Effector CD8-positive, alpha-beta T cell (primary cell): ENCODE results near the gene MDP1.

ENCODE experiments used
- DNase-seq: peaks from one replicate; lab custom pipeline; 2025; lab: John Stamatoyannopoulos, UW

The MDP1 gene

GRCh38 chr14:24197056-24197450 is 18.8 kb downstream of the MDP1 start:
- no peak for DNase-seq

GRCh38 chr14:24196071-24197055 is 19.5 kb downstream of the MDP1 start:
- no peak for DNase-seq

GRCh38 chr14:24195186-24196070 is 20.4 kb downstream of the MDP1 start, which contains the start of gene TM9SF1:
Gene TM9SF1 (minus strand): TSS chr14:24195441. CDS start chr14:24195019, 422 bp downstream.
- peak; percentile 75 for DNase-seq

- no peak for DNase-seq
Measured at GRCh38 chr14:24194873-24195185, 21.0 kb downstream of the MDP1 start.

GRCh38 chr14:24194186-24194872 is 21.5 kb downstream of the MDP1 start:
- no peak for DNase-seq

- DNase-seq: no peak
Measured at GRCh38 chr14:24192933-24193332, 22.9 kb downstream of the MDP1 start.

GRCh38 chr14:24190416-24190815 is 25.4 kb downstream of the MDP1 start:
- no peak for DNase-seq

GRCh38 chr14:24189460-24189859 is 26.4 kb downstream of the MDP1 start:
- no peak for DNase-seq

GRCh38 chr14:24189059-24189375 is 26.8 kb downstream of the MDP1 start:
- no peak for DNase-seq

GRCh38 chr14:24188251-24189058 is 27.4 kb downstream of the MDP1 start, which contains the start of gene IPO4:
Gene IPO4 (minus strand): TSS chr14:24188816. CDS start chr14:24188787, 29 bp downstream.
- peak; percentile 89 for DNase-seq

GRCh38 chr14:24187539-24187915 is 28.3 kb downstream of the MDP1 start:
- DNase-seq: no peak

GRCh38 chr14:24186831-24187538 is 28.9 kb downstream of the MDP1 start:
- DNase-seq: no peak

- DNase-seq: no peak
Measured at GRCh38 chr14:24185741-24186140, 30.1 kb downstream of the MDP1 start.

GRCh38 chr14:24185026-24185425 is 30.8 kb downstream of the MDP1 start:
- DNase-seq: no peak

- no peak for DNase-seq
Measured at GRCh38 chr14:24184104-24184970, 31.5 kb downstream of the MDP1 start.

GRCh38 chr14:24183014-24183481 is 32.8 kb downstream of the MDP1 start:
- no peak for DNase-seq

- no peak for DNase-seq
Measured at GRCh38 chr14:24182110-24182882, 33.6 kb downstream of the MDP1 start.

GRCh38 chr14:24181371-24182077 is 34.3 kb downstream of the MDP1 start:
- no peak for DNase-seq
